SK-N-MC (cell line): ENCODE measurements around the gene MOB3B.

Experiments used
- DNase-seq: peaks from one replicate; pipeline ENCODE4 v3.0.0-alpha.2; 2011; ENCODE audit warnings: low read depth, low spot score
- H3K27ac ChIP-seq: fragments of 200-600 bp; sonication (generic); 2 replicates; pipeline ENCODE4 v1.5.1; 2016; ENCODE audit warnings: mixed run types
- H3K36me3 ChIP-seq: fragments of 200-600 bp; sonication (generic); 2 replicates; pipeline ENCODE4 v1.6.1; 2017; ENCODE audit warnings: antibody characterized with exemption, low read length, mixed read lengths; ENCODE audit not compliant: insufficient read depth
- H3K4me3 ChIP-seq: fragments of 200-600 bp; sonication (generic); 2 replicates; pipeline ENCODE4 v1.5.1; 2016
- H3K9ac ChIP-seq: fragments of 200-600 bp; sonication (generic); 2 replicates; pipeline ENCODE4 v1.8.0; 2017; ENCODE audit warnings: mixed run types, mixed read lengths; ENCODE audit not compliant: insufficient read length
- H3K9me3 ChIP-seq: fragments of 200-600 bp; sonication (generic); 2 replicates; pipeline ENCODE4 v1.6.1; 2017; ENCODE audit warnings: low read depth, mild to moderate bottlenecking, antibody characterized with exemption, low read length, moderate library complexity, mixed read lengths
- EZH2 ChIP-seq: fragments of 200-600 bp; sonication (generic); IDR thresholded peaks from one replicate; pipeline ENCODE4 v1.6.1; 2017; ENCODE audit warnings: antibody characterized with exemption
- FOXP2 ChIP-seq: optimal IDR thresholded peaks from 2 replicates; pipeline ENCODE3; 2011; ENCODE audit warnings: mild to moderate bottlenecking, moderate library complexity; ENCODE audit not compliant: insufficient read depth; ENCODE audit errors: extremely low read length, control extremely low read depth
- POLR2AphosphoS5 ChIP-seq: IDR thresholded peaks from 2 replicates; pipeline ENCODE4 v1.6.1; 2012; ENCODE audit warnings: mild to moderate bottlenecking, low read depth, low read length, borderline replicate concordance

The MOB3B gene

DNA sequence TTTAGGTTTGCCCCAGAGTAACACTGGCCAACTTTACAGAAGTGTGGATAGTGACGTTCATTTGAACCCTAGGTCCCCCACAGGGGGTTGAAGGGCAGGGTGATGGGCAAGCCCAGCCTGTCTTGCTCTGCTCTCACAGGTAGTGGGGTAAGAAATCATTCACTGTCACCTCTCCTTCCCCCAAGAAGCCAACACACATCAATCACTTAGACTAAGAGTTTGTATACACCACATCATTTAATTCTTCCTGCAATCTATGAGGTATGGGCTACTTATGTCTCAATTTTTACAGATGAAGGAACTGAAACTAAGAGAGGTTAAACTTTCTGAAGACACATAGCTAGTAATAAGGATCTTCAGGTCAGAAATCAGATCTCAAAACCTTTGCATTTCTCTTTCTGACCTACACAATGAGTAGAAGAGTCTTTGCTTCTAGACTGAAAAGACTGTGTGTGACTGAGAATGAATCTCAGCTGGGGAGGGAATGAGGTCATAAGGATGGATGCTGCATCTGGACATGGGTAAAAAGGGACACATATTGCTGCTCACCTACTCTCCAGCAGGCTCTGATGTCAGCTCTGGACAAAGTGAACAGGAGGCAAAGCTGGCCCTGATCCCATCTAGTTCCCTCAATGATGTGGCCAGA lies 151.7 kb downstream of the MOB3B start:
- no peak overlapping the region for H3K4me3 ChIP-seq
- H3K36me3 ChIP-seq: no peaks in the 10 kb centered on the region
- no peak overlapping the region for H3K9ac ChIP-seq
- H3K27ac ChIP-seq: no peak overlapping the region
- no peaks in the 10 kb centered on the region for H3K9me3 ChIP-seq
- DNase-seq: no peak
- TF ChIP-seq FOXP2: no peak

DNA sequence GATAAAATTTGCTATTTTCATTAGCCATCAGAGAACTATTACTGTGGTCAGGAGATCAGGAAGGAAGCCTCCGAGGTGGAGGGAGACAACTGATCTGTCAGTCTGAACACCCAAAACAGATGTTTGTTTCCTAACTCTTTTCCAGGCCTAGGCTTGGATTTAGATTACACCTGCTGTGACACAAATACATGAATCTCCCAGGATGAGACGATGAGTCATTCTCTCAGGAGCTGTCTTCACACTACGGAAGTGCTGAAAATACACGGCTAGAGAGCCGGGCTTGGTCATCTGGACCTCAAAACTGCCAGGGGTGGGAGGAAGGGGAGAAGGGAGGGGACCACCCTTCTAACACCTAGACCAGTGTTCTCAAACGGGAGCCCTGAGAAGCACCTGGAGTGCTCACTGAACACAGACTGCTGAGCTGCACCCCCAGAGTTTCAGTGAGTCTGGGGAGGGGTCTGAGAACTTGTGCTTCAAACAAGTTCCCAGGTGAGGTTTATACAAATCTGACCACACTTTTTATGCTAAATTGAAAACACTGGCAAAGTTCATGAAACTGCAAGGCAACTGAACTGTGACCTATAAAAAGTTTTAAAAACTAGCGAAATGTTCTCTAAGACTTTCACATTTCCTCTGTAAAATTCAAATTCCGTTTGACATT lies 152.3 kb downstream of the MOB3B start:
- TF ChIP-seq POLR2AphosphoS5: no peak
- no peak for TF ChIP-seq EZH2
- TF ChIP-seq FOXP2: no peak
- Histone ChIP-seq H3K36me3 (no peaks in the 10 kb centered on the region), H3K9me3 (no peaks in the 10 kb centered on the region), H3K9ac (no peak overlapping the region), H3K4me3 (no peak overlapping the region), H3K27ac (no peak overlapping the region)
- no peak for DNase-seq

GRCh38 chr9:27373851-27374250 lies 155.8 kb downstream of the MOB3B start:
- no peak for DNase-seq
- no peak for TF ChIP-seq EZH2
- no peak overlapping the region for H3K27ac ChIP-seq

DNA sequence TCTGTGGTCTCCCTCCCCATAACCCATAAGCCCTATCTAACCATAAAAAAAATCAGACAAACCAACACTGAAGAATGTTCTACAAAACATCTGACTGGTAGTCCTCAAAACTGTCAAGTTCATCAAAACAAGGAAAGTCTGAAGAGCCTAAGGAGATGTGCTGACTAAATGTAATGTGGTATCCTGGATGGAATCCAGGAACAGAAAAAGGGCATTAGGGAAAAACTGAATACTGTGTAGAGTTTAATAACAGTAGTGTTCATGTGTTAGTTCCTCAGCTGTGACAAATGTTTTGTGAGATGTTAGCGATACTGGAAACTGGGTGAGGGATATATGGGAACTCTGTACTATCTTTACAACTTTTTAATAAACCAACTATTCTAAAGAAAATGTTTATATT lies 157.0 kb downstream of the MOB3B start:
- no peaks in the 10 kb centered on the region for H3K36me3 ChIP-seq
- no peak overlapping the region for H3K4me3 ChIP-seq
- no peak for DNase-seq
- no peak overlapping the region for H3K9ac ChIP-seq
- H3K9me3 ChIP-seq: no peaks in the 10 kb centered on the region
- H3K27ac ChIP-seq: no peak overlapping the region
- TF ChIP-seq EZH2 (no peak), FOXP2 (no peak), POLR2AphosphoS5 (no peak)

More at GRCh38 chr9:27373851-27374250, 155.8 kb downstream of the MOB3B start:
- H3K9me3 ChIP-seq: no peaks in the 10 kb centered on the region
- H3K4me3 ChIP-seq: no peak overlapping the region
- H3K36me3 ChIP-seq: no peaks in the 10 kb centered on the region
- H3K9ac ChIP-seq: no peak overlapping the region

DNA sequence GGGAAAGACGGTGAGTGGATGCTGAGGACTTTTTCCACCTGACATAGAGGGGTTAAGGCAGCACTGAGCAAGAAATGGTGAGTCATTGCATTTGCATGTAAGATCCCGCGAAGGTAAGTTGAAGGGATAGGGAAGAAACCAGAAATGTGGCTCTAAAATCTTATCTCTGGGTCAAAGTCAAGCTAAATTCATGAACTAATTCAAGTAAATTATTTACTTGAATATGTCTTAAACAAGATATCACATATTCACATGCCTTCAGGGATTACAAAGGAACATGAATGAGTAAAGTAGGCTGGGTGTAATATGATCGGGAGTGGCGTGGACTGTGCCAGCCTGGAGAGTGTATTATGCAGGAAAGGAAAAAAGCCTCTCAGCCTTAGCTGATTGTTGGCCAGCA lies 158.2 kb downstream of the MOB3B start:
- H3K36me3 ChIP-seq: no peaks in the 10 kb centered on the region
- no peak overlapping the region for H3K4me3 ChIP-seq
- no peaks in the 10 kb centered on the region for H3K9me3 ChIP-seq
- H3K27ac ChIP-seq: no peak overlapping the region
- no peak overlapping the region for H3K9ac ChIP-seq
- DNase-seq: no peak
- no peak for TF ChIP-seq POLR2AphosphoS5
- no peak for TF ChIP-seq EZH2
- no peak for TF ChIP-seq FOXP2

DNA sequence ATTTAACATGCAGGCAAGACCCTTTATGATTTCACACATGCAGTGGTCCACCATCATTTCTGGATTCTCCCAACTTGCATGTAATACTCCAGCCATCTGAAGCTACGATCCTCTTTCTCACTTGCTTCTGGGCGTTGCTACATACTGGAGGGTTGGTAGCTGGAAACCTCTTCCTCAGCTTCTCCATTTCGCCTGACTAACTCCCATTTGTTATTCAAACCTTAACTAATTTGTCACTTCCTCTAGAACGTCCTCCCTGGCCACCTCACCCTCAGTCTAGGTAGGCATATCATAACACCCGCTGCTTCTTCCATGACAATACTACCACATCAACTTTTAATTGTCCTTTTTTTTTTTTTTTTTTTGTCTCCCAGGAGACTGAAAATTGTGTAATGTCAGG lies 160.0 kb downstream of the MOB3B start:
- no peaks in the 10 kb centered on the region for H3K36me3 ChIP-seq
- H3K9ac ChIP-seq: no peak overlapping the region

DNA sequence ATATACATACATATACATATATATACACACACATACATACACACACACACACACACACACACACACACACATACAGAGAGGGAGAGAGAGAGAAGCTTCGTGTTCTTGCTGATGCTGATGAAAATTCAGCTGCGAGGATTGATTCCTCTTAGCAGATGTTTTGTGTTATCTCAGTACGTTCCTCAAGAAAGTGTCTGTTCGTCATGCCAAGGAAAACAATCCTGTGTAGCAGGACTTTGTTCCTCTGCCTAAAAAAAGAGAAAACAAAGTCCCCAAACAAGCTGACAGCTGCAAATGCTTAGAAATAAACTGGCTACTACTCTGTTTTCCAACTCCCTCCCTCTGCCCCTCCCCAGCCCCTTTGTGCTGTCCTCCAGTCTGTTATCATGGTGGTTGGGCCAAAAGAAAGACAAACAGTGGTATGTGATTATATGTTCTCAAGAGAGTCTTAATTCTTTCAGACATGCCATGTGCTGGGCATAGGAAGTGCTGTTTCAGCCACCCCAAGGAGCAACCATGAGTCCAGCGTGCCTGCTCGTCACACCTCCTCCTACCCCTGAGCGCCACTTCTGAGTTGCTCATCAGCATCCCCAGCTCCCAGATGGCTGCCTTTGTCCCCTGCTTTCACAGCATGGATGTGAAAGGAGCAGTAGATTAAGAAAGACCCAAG lies 161.2 kb downstream of the MOB3B start:
- no peak overlapping the region for H3K9ac ChIP-seq
- no peaks in the 10 kb centered on the region for H3K9me3 ChIP-seq
- TF ChIP-seq EZH2 (no peak), POLR2AphosphoS5 (no peak), FOXP2 (no peak)
- no peak for DNase-seq
- H3K36me3 ChIP-seq: no peaks in the 10 kb centered on the region
- no peak overlapping the region for H3K27ac ChIP-seq
- no peak overlapping the region for H3K4me3 ChIP-seq

More for the DNA sequence above, 160.0 kb downstream of the MOB3B start:
- Histone ChIP-seq H3K4me3 (no peak overlapping the region), H3K9me3 (no peaks in the 10 kb centered on the region), H3K27ac (no peak overlapping the region)
- no peak for TF ChIP-seq FOXP2
- TF ChIP-seq POLR2AphosphoS5: no peak
- TF ChIP-seq EZH2: no peak
- no peak for DNase-seq

GRCh38 chr9:27367921-27368315 lies 161.7 kb downstream of the MOB3B start:
- Histone ChIP-seq H3K9ac (no peak overlapping the region), H3K4me3 (no peak overlapping the region), H3K36me3 (no peaks in the 10 kb centered on the region), H3K9me3 (no peaks in the 10 kb centered on the region), H3K27ac (no peak overlapping the region)
- TF ChIP-seq POLR2AphosphoS5: no peak
- no peak for TF ChIP-seq EZH2
- no peak for TF ChIP-seq FOXP2
- DNase-seq: no peak
